GM12878 (cell line): ENCODE measurements around the gene PLEKHA7.

Experiments
- CREB1 ChIP-seq: IDR thresholded peaks from 2 replicates; pipeline ENCODE4 v1.6.1; 2012; ENCODE audit warnings: low read depth, mild to moderate bottlenecking, inconsistent platforms
- EZH2 ChIP-seq: IDR thresholded peaks from 2 replicates; pipeline ENCODE4 v1.6.1; 2012; ENCODE audit warnings: low read depth, mild to moderate bottlenecking, control low read depth, inconsistent platforms, low read length, borderline replicate concordance; ENCODE audit not compliant: control insufficient read depth
- HDAC6 ChIP-seq: fragments of 200-600 bp; sonication (generic); IDR thresholded peaks from one replicate; pipeline ENCODE4 v1.8.0; 2017; ENCODE audit warnings: antibody characterized with exemption; ENCODE audit not compliant: unreplicated experiment
- MAX ChIP-seq: IDR thresholded peaks from 2 replicates; pipeline ENCODE4 v1.6.1; 2012; ENCODE audit warnings: low read depth, low read length, improper control_type of control experiment
- PAX8 ChIP-seq: fragments of 450-650 bp; IDR thresholded peaks from 2 replicates; pipeline ENCODE4 v1.6.1; 2017; ENCODE audit warnings: mild to moderate bottlenecking, moderate library complexity
- PBX3 ChIP-seq: IDR thresholded peaks from 2 replicates; pipeline ENCODE4 v1.6.1; 2011; ENCODE audit warnings: mild to moderate bottlenecking, low read depth, low read length, moderate library complexity; ENCODE audit not compliant: insufficient replicate concordance
- POLR2A ChIP-seq: IDR thresholded peaks from 2 replicates; pipeline ENCODE4 v1.6.1; 2011; ENCODE audit warnings: low read depth, mild to moderate bottlenecking, low read length
- RCOR1 ChIP-seq: conservative IDR thresholded peaks from 2 replicates; pipeline ENCODE4 v1.6.1; 2012; ENCODE audit warnings: low read depth, low read length, improper control_type of control experiment
- RELA ChIP-seq: fragments of 450-650 bp; IDR thresholded peaks from 2 replicates; pipeline ENCODE4 v1.8.0; 2014; ENCODE audit warnings: borderline replicate concordance; ENCODE audit not compliant: partially characterized antibody
- SUPT20H ChIP-seq: IDR thresholded peaks from 2 replicates; pipeline ENCODE4 v1.6.1; 2011; ENCODE audit warnings: low read depth, mild to moderate bottlenecking, low read length, moderate library complexity, borderline replicate concordance; ENCODE audit not compliant: control insufficient read depth
- TARDBP ChIP-seq: IDR thresholded peaks from 2 replicates; pipeline ENCODE4 v1.6.1; 2016; ENCODE audit warnings: borderline replicate concordance
- TF ChIP-seq, protein P1 (sequence below), 3 experiments: IDR thresholded peaks in 2 of 3; conservative IDR thresholded peaks in 1 of 3; 2 replicates each; pipeline ENCODE4 v1.5.1; 2011; ENCODE audit warnings: low read depth in 3 of 3, low read length in 3 of 3, mild to moderate bottlenecking in 3 of 3, control low read depth in 2 of 3, moderate library complexity in 2 of 3, inconsistent platforms in 1 of 3, mixed read lengths in 1 of 3; ENCODE audit not compliant: control insufficient read depth in 2 of 3, insufficient read depth in 1 of 3; ENCODE audit errors: extremely low read depth in 1 of 3

- TF ChIP-seq, protein P1, sequence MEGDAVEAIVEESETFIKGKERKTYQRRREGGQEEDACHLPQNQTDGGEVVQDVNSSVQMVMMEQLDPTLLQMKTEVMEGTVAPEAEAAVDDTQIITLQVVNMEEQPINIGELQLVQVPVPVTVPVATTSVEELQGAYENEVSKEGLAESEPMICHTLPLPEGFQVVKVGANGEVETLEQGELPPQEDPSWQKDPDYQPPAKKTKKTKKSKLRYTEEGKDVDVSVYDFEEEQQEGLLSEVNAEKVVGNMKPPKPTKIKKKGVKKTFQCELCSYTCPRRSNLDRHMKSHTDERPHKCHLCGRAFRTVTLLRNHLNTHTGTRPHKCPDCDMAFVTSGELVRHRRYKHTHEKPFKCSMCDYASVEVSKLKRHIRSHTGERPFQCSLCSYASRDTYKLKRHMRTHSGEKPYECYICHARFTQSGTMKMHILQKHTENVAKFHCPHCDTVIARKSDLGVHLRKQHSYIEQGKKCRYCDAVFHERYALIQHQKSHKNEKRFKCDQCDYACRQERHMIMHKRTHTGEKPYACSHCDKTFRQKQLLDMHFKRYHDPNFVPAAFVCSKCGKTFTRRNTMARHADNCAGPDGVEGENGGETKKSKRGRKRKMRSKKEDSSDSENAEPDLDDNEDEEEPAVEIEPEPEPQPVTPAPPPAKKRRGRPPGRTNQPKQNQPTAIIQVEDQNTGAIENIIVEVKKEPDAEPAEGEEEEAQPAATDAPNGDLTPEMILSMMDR (IDR thresholded peaks at IDR 0.05 in 2 of 3, conservative IDR thresholded peaks at IDR 0.05 in 1 of 3; ENCODE audit: control insufficient read depth in 2 of 3, extremely low read depth in 1 of 3, insufficient read depth in 1 of 3, low read depth in 3 of 3, low read length in 3 of 3) = peak; percentile 86 to 90 (median 88)
- TF ChIP-seq PAX8 = no peak
- no peak for TF ChIP-seq PBX3
- TF ChIP-seq SUPT20H = no peak
- no peak for TF ChIP-seq RELA
- no peak for TF ChIP-seq POLR2A
- TF ChIP-seq TARDBP = no peak
- TF ChIP-seq MAX = no peak
- no peak for TF ChIP-seq CREB1
- no peak for TF ChIP-seq RCOR1
- TF ChIP-seq HDAC6 = no peak
- TF ChIP-seq EZH2 = no peak
Observed at GRCh38 chr11:16785520-16786128, 228.6 kb downstream of the PLEKHA7 start.
